K562 (cell line): ENCODE results near the gene SORBS2. TPM values are rescaled to one million over a fixed set of nuclear protein-coding genes. Genes with fewer than 3 reads are reported as not detected.

Experiments used
- ATAC-seq: fragments of 200-7000 bp; cut with Tn5 transposase; 3 replicates; pipeline ENCODE4 v1.9.1; 2020; ENCODE audit warnings: moderate library complexity
- BruUV-seq: library from RNA; stranded (reverse); fragments of 400-500 nt; replicated peaks from 2 replicates; lab custom pipeline; 2021; lab: Mats Ljungman, UMichigan
- CTCF ChIA-PET: fragments of 300-600 bp; formaldehyde crosslinking; extraction: SDS; loops from one replicate; lab custom pipeline; 2021; ENCODE audit warnings: low intra/inter-chr PET ratio; lab: Yijun Ruan, JAX
- POLR2A ChIA-PET: fragments of 300-600, 350-650 bp; sonication (Branson Sonifier 250); formaldehyde crosslinking; extraction: SDS; loops from one replicate; lab custom pipeline; 2021; ENCODE audit warnings: antibody characterized with exemption, inconsistent platforms; lab: Yijun Ruan, JAX
- DNase-seq, 4 experiments: peaks; one replicate each; pipeline versions ENCODE4 v3.0.0 to v3.0.0-alpha.2; 2011 to 2018; ENCODE audit warnings: low spot score in 3 of 4, mixed read lengths in 3 of 4; ENCODE audit errors: extremely low read depth in 1 of 4
- FAIRE-seq: peaks from 2 replicates; lab custom pipeline; 2011; peaks lifted over from hg19 to GRCh38; lab: Jason Lieb, UNC
- H2AFZ ChIP-seq: 2 replicates; pipeline ENCODE4 v1.6.0; 2011; ENCODE audit warnings: low read depth, low read length, control low read depth, inconsistent platforms
- H3K27ac ChIP-seq: fragments of 200-600 bp; 3 replicates; pipeline ENCODE4 v1.8.0; 2011; ENCODE audit warnings: low read depth, mild to moderate bottlenecking, control low read depth, inconsistent platforms, low read length, moderate library complexity, mixed read lengths; ENCODE audit errors: extremely low read depth
- H3K27me3 ChIP-seq, 2 experiments: fragments of 300-600 bp in 1 of 2; 2 replicates in 1 of 2; 3 replicates in 1 of 2; pipeline versions ENCODE4 v1.6.0 to v1.8.0; 2011; ENCODE audit warnings: inconsistent platforms in 2 of 2, low read length in 2 of 2, mild to moderate bottlenecking in 1 of 2, mixed read lengths in 1 of 2, moderate library complexity in 1 of 2; ENCODE audit not compliant: control insufficient read depth in 2 of 2, insufficient read depth in 2 of 2
- H3K36me3 ChIP-seq: fragments of 300-600 bp; 3 replicates; pipeline ENCODE4 v1.8.0; 2011; ENCODE audit warnings: mild to moderate bottlenecking, low read length, inconsistent platforms; ENCODE audit not compliant: control insufficient read depth, insufficient read depth
- H3K4me1 ChIP-seq, 2 experiments: fragments of 200-600 bp in 1 of 2; replicated peaks in 1 of 2; 2 replicates in 1 of 2; 3 replicates in 1 of 2; pipeline versions ENCODE4 v1.5.1 to v1.8.0; 2011; ENCODE audit warnings: inconsistent platforms in 2 of 2, low read length in 2 of 2, mild to moderate bottlenecking in 1 of 2, mixed read lengths in 1 of 2, moderate library complexity in 1 of 2; ENCODE audit not compliant: control insufficient read depth in 2 of 2, insufficient read depth in 2 of 2
- H3K4me2 ChIP-seq: 2 replicates; pipeline ENCODE4 v1.6.1; 2011; ENCODE audit warnings: low read length, control low read depth, inconsistent platforms, mixed read lengths; ENCODE audit not compliant: insufficient read depth
- H3K4me3 ChIP-seq: fragments of 200-600 bp; sonication (generic), shearing (Covaris generic); 2 replicates; pipeline ENCODE4 v1.5.1; 2016; ENCODE audit warnings: control low read depth, inconsistent platforms
- H3K79me2 ChIP-seq: fragments of 200-600 bp; 3 replicates; pipeline ENCODE4 v1.8.0; 2011; ENCODE audit warnings: low read length, inconsistent platforms; ENCODE audit not compliant: control insufficient read depth, insufficient read depth
- H3K9ac ChIP-seq, 2 experiments: 2 replicates each; pipeline versions ENCODE4 v1.6.0 to v1.6.1; 2011; ENCODE audit warnings: low read depth in 2 of 2, low read length in 2 of 2, control low read depth in 1 of 2, inconsistent platforms in 1 of 2, mild to moderate bottlenecking in 1 of 2, mixed read lengths in 1 of 2; ENCODE audit not compliant: insufficient read depth in 1 of 2
- H3K9me1 ChIP-seq: one replicate; pipeline ENCODE4 v1.6.0; 2011; ENCODE audit warnings: inconsistent platforms, mild to moderate bottlenecking, low read length, moderate library complexity; ENCODE audit not compliant: control insufficient read depth, insufficient read depth
- H3K9me3 ChIP-seq: replicated peaks from 2 replicates; pipeline ENCODE4 v1.5.1; 2011; ENCODE audit warnings: low read depth, low read length, inconsistent platforms; ENCODE audit not compliant: control insufficient read depth, insufficient read depth
- H4K20me1 ChIP-seq: replicated peaks from 2 replicates; pipeline ENCODE4 v1.6.1; 2011; ENCODE audit warnings: low read length, inconsistent platforms, mixed read lengths; ENCODE audit not compliant: control insufficient read depth, insufficient read depth
- ESRRB ChIP-seq: fragments of 250-450 bp; sonication (Bioruptor Pico); IDR thresholded peaks from 2 replicates; pipeline ENCODE4 v1.5.0; 2020; ENCODE audit warnings: mild to moderate bottlenecking, moderate library complexity, borderline replicate concordance
- JUND ChIP-seq, 2 experiments: IDR thresholded peaks; 2 replicates in 1 of 2; 3 replicates in 1 of 2; pipeline ENCODE4 v1.6.1; 2011; ENCODE audit warnings: borderline replicate concordance in 2 of 2, low read depth in 2 of 2, low read length in 2 of 2, improper control_type of control experiment in 1 of 2, missing biosample characterization in 1 of 2, missing genetic modification characterization in 1 of 2, missing genetic modification reagents in 1 of 2
- MEF2D ChIP-seq: conservative IDR thresholded peaks from 2 replicates; pipeline ENCODE4 v1.6.1; 2016; ENCODE audit warnings: low read depth, missing genetic modification characterization, missing compliant biosample characterization
- RBM22 ChIP-seq: fragments of 200-400 bp; formaldehyde crosslinking; IDR thresholded peaks from 2 replicates; pipeline ENCODE4 v1.6.1; 2018; ENCODE audit warnings: low read length, low read depth; ENCODE audit not compliant: poor library complexity, severe bottlenecking
- RBM34 ChIP-seq: fragments of 200-400 bp; formaldehyde crosslinking; IDR thresholded peaks from 2 replicates; pipeline ENCODE4 v1.6.1; 2018; ENCODE audit warnings: low read length, borderline replicate concordance; ENCODE audit not compliant: insufficient read depth
- ZC3H4 ChIP-seq: sonication (generic); formaldehyde crosslinking; IDR thresholded peaks from 2 replicates; pipeline ENCODE4 v1.9.0; 2021; ENCODE audit warnings: missing genetic modification reagents, borderline replicate concordance
- ZFPM2 ChIP-seq: fragments of 250-450 bp; sonication (Bioruptor Pico); IDR thresholded peaks from 2 replicates; pipeline ENCODE4 v1.5.1; 2022; ENCODE audit warnings: mild to moderate bottlenecking
- ZNF3 ChIP-seq: fragments of 250-450 bp; sonication (Bioruptor Pico); IDR thresholded peaks from 2 replicates; pipeline ENCODE4 v1.5.0; 2021; ENCODE audit warnings: mild to moderate bottlenecking, moderate library complexity
- ZNF384 ChIP-seq: IDR thresholded peaks from 2 replicates; pipeline ENCODE4 v1.6.1; 2012; ENCODE audit warnings: low read depth, low read length, improper control_type of control experiment
- ZNF41 ChIP-seq: fragments of 250-450 bp; sonication (Bioruptor Pico); conservative IDR thresholded peaks from 2 replicates; pipeline ENCODE4 v1.4.0; 2020; ENCODE audit warnings: mild to moderate bottlenecking
- WGBS: fragments of 100-300 bp; shearing (Covaris generic); methylation state at CpG from one replicate; pipeline ENCODE4 v1.1.6; 2016; ENCODE audit warnings: low coverage, mixed read lengths; ENCODE audit not compliant: insufficient coverage; ENCODE audit errors: missing lambda C conversion rate; 5-methylcytosine and 5-hydroxymethylcytosine counted together
- in situ Hi-C: fragments of 300-500 bp; cut with MboI; formaldehyde crosslinking; loops from 4 replicates; pipeline ENCODE4 v1.15.0; 2018; ENCODE audit warnings: inconsistent platforms, mixed read lengths
- intact Hi-C: fragments of 100-400 bp; cut with micrococcal nuclease; formaldehyde crosslinking; loops from 2 replicates; pipeline ENCODE4 v1.14.2; 2022
- polyA plus RNA-seq, 8 experiments: library from polyadenylated mRNA; depleted of rRNA in 4 of 8; stranded (reverse) in 5 of 8; unstranded in 3 of 8; fragments of >200 nt; fragmentation: Nextera tagmentation in 2 of 8; fragmentation: Illumina TruSeq in 1 of 8; extraction: Ambion mirVana in 2 of 8; extraction: Trizol in 1 of 8; gene quantifications; 2 replicates each; pipeline versions ENCODE4 v1.2.1 to v1.2.3, GENCODE V29; 2011 to 2014; ENCODE audit warnings: inconsistent platforms in 1 of 8, missing spikeins in 1 of 8
- total RNA-seq, 7 experiments: library from RNA; depleted of rRNA in 6 of 7; stranded (reverse); fragments of >200 nt in 6 of 7; fragmentation: Illumina TruSeq in 2 of 7; extraction: Trizol in 2 of 7; gene quantifications; 2 replicates each; pipeline versions ENCODE4 v1.2.1 to v1.2.3, GENCODE V29; 2011 to 2021; ENCODE audit warnings: low replicate concordance in 1 of 7
- TF ChIP-seq, protein P1 (sequence below): fragments of 250-450 bp; sonication (Bioruptor Pico); IDR thresholded peaks from 2 replicates; pipeline ENCODE4 v1.8.0; 2022; ENCODE audit warnings: inconsistent platforms
- TF ChIP-seq, protein P2 (sequence below): fragments of 250-450 bp; sonication (Bioruptor Pico); IDR thresholded peaks from 2 replicates; pipeline ENCODE4 v1.4.0; 2020; ENCODE audit warnings: mild to moderate bottlenecking, moderate library complexity
- TF ChIP-seq, protein P3 (sequence below): sonication (generic); formaldehyde crosslinking; IDR thresholded peaks from 2 replicates; pipeline ENCODE4 v1.8.0; 2022; ENCODE audit warnings: mild to moderate bottlenecking, missing genetic modification reagents

Gene SORBS2
- total and polyA plus RNA-seq, 9 of the 15 experiments (the other 6 are each of a cell fraction or from before 2014, with no cell fraction given) = 0.29 TPM; not detected in 8

DNA sequence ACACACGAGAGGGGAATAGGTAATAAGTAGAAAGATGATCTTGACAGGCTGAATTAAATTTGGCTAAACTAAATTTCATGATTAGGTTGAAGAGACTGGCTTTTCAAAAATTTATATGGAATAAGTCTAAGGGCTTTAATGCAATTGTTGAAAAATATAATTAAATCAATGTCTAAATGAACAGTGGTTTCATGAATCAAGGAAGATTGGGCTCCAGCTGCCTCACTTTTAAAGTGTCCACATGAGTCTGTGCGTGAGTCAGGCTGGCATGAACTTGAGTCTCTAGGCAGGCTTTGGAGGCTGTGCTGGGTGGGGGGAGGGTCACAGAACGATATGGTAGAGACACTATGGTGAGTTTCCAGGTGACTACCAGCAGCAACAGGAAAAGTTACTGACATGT lies 111.9 kb downstream of the SORBS2 start (continued):
- TF ChIP-seq, protein P1, sequence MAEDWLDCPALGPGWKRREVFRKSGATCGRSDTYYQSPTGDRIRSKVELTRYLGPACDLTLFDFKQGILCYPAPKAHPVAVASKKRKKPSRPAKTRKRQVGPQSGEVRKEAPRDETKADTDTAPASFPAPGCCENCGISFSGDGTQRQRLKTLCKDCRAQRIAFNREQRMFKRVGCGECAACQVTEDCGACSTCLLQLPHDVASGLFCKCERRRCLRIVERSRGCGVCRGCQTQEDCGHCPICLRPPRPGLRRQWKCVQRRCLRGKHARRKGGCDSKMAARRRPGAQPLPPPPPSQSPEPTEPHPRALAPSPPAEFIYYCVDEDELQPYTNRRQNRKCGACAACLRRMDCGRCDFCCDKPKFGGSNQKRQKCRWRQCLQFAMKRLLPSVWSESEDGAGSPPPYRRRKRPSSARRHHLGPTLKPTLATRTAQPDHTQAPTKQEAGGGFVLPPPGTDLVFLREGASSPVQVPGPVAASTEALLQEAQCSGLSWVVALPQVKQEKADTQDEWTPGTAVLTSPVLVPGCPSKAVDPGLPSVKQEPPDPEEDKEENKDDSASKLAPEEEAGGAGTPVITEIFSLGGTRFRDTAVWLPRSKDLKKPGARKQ = no peak
- TF ChIP-seq MEF2D (tag) (no peak), ZNF384 (no peak), ZFPM2 (CRISPR knock-in tag) (no peak), ESRRB (CRISPR knock-in tag) (no peak), ZNF3 (CRISPR knock-in tag) (no peak), RBM22 (no peak), RBM34 (no peak), ZNF41 (CRISPR knock-in tag) (no peak), JUND (IDR thresholded peaks at IDR 0.05; ENCODE audit: borderline replicate concordance, low read depth, low read length) (no peak), JUND (tag; IDR thresholded peaks at IDR 0.05; ENCODE audit: borderline replicate concordance, low read depth, low read length) (no peak)

DNA sequence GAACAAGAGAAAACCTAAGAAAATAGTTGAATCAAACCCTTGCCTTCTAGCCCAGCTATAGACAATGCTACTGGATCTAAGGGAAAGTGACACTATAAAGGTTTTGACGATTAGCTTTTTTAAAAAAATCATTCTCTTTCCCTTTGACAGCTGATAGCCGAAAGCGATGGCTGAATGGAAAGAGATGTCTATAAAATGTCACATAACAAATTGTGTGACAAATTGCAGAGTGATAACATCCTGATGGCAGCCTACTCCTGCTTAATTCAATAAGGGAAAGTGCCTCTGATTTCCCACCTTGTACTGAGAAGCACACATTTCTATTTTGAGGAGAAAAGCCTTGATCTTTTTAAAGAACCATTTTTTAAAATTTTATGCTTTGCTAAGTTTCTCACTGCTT lies 114.5 kb downstream of the SORBS2 start:
- intact Hi-C loops (no loop called here), in situ Hi-C loops (no loop called here)
- no peaks in the 10 kb centered on the region for H3K9me1 ChIP-seq
- H3K4me2 ChIP-seq = no peak overlapping the region
- no peaks in the 10 kb centered on the region for H3K9me3 ChIP-seq
- ChIA-PET CTCF (no interaction called here), POLR2A (no interaction called here)
- H2AFZ ChIP-seq = no peak overlapping the region
- no peak overlapping the region for H3K9ac ChIP-seq
- no peaks in the 10 kb centered on the region for H3K4me1 ChIP-seq
- no peaks in the 10 kb centered on the region for H3K36me3 ChIP-seq
- no TSS peak for BruUV-seq
- H3K4me3 ChIP-seq = no peak overlapping the region
- no peak for FAIRE-seq
- H3K27ac ChIP-seq = no peak overlapping the region
- peaks cover 3 to 4% of the 10 kb centered on the region in 2 experiments; a peak in 2 of 5 replicates for H3K27me3 ChIP-seq
- TF ChIP-seq ZC3H4 (CRISPR knock-in tag) = no peak
- TF ChIP-seq, protein P2, sequence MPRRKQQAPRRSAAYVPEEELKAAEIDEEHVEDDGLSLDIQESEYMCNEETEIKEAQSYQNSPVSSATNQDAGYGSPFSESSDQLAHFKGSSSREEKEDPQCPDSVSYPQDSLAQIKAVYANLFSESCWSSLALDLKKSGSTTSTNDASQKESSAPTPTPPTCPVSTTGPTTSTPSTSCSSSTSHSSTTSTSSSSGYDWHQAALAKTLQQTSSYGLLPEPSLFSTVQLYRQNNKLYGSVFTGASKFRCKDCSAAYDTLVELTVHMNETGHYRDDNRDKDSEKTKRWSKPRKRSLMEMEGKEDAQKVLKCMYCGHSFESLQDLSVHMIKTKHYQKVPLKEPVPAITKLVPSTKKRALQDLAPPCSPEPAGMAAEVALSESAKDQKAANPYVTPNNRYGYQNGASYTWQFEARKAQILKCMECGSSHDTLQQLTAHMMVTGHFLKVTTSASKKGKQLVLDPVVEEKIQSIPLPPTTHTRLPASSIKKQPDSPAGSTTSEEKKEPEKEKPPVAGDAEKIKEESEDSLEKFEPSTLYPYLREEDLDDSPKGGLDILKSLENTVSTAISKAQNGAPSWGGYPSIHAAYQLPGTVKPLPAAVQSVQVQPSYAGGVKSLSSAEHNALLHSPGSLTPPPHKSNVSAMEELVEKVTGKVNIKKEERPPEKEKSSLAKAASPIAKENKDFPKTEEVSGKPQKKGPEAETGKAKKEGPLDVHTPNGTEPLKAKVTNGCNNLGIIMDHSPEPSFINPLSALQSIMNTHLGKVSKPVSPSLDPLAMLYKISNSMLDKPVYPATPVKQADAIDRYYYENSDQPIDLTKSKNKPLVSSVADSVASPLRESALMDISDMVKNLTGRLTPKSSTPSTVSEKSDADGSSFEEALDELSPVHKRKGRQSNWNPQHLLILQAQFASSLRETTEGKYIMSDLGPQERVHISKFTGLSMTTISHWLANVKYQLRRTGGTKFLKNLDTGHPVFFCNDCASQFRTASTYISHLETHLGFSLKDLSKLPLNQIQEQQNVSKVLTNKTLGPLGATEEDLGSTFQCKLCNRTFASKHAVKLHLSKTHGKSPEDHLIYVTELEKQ (CRISPR knock-in tag) = no peak
- TF ChIP-seq, protein P3, sequence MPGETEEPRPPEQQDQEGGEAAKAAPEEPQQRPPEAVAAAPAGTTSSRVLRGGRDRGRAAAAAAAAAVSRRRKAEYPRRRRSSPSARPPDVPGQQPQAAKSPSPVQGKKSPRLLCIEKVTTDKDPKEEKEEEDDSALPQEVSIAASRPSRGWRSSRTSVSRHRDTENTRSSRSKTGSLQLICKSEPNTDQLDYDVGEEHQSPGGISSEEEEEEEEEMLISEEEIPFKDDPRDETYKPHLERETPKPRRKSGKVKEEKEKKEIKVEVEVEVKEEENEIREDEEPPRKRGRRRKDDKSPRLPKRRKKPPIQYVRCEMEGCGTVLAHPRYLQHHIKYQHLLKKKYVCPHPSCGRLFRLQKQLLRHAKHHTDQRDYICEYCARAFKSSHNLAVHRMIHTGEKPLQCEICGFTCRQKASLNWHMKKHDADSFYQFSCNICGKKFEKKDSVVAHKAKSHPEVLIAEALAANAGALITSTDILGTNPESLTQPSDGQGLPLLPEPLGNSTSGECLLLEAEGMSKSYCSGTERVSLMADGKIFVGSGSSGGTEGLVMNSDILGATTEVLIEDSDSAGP = no peak
- no peak for ATAC-seq
- no peaks in the 10 kb centered on the region for H4K20me1 ChIP-seq
- WGBS = 2% methylated on average over 3 of the region's 3 CpGs
- H3K79me2 ChIP-seq = no peaks in the 10 kb centered on the region
- DNase-seq = no peak
